ENCODE results near the gene SPATS2L. TPM values are rescaled to one million over a fixed set of nuclear protein-coding genes. Genes with fewer than 3 reads are reported as not detected.

Gene SPATS2L
- total RNA-seq, 1 donor from 2014 or later = 65.6 TPM

DNA sequence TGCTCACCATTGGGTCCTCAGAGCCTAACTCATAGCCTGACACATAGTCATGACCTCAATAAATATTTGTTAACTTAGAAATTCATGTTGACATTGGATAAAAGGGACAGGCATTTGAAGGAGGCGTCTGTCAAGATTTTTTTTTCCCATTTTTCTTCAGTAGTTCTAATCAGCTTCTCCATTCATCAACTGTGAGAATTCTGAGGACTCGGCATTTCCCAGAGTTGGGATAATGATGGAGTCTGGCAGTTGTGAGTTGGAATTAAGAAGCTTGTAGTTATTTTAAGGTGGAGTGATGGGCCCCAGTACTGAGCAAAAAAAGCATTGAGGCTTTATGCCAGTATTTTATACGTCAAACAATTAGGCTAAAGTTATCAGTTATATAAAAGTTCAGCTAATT lies 4.6 kb downstream of the SPATS2L start:
- Histone ChIP-seq H3K27ac (peak overlapping the region; percentile 14), H3K27me3 (no peaks in the 10 kb centered on the region), H3K36me3 (no peaks in the 10 kb centered on the region), H3K4me3 (no peak overlapping the region), H3K4me1 (peaks cover 80% of the 10 kb centered on the region), H3K9me3 (no peaks in the 10 kb centered on the region)
- no peak for TF ChIP-seq POLR2AphosphoS5 (IDR thresholded peaks at IDR 0.05; ENCODE audit: insufficient read depth in 1 of 2, low read depth in 1 of 2)
- no peak for TF ChIP-seq POLR2A (IDR thresholded peaks at IDR 0.05)
- TF ChIP-seq, protein P1, sequence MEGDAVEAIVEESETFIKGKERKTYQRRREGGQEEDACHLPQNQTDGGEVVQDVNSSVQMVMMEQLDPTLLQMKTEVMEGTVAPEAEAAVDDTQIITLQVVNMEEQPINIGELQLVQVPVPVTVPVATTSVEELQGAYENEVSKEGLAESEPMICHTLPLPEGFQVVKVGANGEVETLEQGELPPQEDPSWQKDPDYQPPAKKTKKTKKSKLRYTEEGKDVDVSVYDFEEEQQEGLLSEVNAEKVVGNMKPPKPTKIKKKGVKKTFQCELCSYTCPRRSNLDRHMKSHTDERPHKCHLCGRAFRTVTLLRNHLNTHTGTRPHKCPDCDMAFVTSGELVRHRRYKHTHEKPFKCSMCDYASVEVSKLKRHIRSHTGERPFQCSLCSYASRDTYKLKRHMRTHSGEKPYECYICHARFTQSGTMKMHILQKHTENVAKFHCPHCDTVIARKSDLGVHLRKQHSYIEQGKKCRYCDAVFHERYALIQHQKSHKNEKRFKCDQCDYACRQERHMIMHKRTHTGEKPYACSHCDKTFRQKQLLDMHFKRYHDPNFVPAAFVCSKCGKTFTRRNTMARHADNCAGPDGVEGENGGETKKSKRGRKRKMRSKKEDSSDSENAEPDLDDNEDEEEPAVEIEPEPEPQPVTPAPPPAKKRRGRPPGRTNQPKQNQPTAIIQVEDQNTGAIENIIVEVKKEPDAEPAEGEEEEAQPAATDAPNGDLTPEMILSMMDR (IDR thresholded peaks at IDR 0.05) = no peak
- DNase-seq (ENCODE audit: extremely low spot score in 2 of 2) = no peak
- intact Hi-C loops (cut with DNase I) = no loop called here

DNA sequence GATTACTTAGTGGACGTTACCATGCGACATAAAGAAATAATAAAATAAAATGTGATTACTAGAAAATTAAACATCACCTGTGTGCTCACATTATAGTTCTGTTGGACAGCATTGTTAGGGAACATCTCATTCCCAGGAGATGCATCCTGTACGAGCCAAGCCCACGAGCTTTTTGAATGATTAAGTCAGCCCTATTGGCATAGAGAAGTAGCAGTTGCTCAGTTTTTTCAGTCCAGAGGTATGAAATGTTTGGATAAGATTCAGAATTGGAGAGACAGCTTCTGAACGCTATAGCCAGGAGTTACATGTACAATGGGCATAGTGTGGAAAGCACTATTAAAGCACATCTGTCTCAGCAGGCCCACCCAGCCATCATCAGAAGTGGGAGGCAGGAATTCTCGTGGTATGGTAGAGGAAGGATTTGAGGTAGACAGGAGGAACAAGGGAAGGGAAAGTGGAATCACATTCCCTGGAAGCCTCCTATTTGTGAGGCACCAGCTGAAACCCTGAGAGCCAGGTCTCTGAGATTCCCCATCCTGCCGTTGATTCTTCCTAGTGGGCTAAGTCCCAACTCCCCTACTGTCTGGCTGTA lies 8.6 kb downstream of the SPATS2L start:
- Histone ChIP-seq H3K27ac (no peak overlapping the region), H3K36me3 (no peaks in the 10 kb centered on the region), H3K4me3 (no peak overlapping the region), H3K9me3 (no peaks in the 10 kb centered on the region), H3K4me1 (peaks cover 97% of the 10 kb centered on the region), H3K27me3 (no peaks in the 10 kb centered on the region)
- no peak for TF ChIP-seq POLR2AphosphoS5 (IDR thresholded peaks at IDR 0.05; ENCODE audit: insufficient read depth in 1 of 2, low read depth in 1 of 2)
- TF ChIP-seq, protein P1 (IDR thresholded peaks at IDR 0.05) = no peak
- TF ChIP-seq POLR2A (IDR thresholded peaks at IDR 0.05) = no peak
- intact Hi-C loops (cut with DNase I) = no loop called here
- DNase-seq (ENCODE audit: extremely low spot score in 2 of 2) = no peak

DNA sequence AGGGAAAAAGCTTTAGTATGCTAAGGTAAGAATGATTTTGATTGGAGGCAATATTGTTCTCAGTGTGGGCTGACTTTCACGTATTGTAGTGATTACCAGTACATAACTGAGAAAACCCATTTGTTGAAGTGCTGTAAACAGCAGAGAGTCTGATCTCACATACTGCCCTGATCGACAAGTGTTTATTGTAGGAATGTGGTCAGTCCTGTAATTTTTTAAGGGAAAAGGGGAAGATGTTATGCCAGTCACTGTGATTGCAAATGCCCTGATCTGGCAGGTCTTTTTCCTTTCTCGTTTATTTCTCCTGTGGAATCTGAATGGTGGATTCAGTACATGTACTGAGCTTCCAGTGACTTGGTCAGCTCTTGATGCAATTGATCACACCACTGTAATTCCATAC lies 11.5 kb downstream of the SPATS2L start:
- no peaks in the 10 kb centered on the region for H3K36me3 ChIP-seq
- H3K4me3 ChIP-seq = no peak overlapping the region
- intact Hi-C loops (cut with DNase I) = no loop called here
- H3K4me1 ChIP-seq = peaks cover 97% of the 10 kb centered on the region
- no peak for DNase-seq (ENCODE audit: extremely low spot score in 2 of 2)
- no peaks in the 10 kb centered on the region for H3K27me3 ChIP-seq
- H3K9me3 ChIP-seq = no peaks in the 10 kb centered on the region
- no peak for TF ChIP-seq POLR2AphosphoS5 (IDR thresholded peaks at IDR 0.05; ENCODE audit: insufficient read depth in 1 of 2, low read depth in 1 of 2)
- TF ChIP-seq POLR2A (IDR thresholded peaks at IDR 0.05) = no peak
- no peak overlapping the region for H3K27ac ChIP-seq

DNA sequence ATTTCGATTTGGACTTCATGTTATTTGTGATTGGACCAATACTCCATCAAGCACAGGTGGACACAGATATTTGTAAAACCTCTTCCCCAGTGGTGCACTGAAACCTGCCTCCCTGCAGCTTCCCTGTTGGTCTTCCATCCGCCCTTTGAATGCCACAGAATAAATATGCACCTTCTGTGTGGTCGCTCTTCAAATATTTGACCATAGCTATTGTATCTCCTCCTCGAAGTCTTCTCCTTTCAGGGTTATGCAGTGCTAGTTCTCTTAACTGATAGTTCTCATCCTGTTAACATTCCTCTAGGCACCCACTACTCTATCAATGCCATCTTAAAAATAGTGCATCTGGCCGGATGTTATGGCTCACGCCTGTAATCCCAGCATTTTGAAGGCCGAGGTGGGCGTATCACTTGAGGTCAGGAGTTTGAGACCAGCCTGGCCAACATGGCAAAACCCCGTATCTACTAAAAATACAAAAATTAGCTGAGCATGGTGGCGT lies 12.5 kb downstream of the SPATS2L start:
- no peak for DNase-seq (ENCODE audit: extremely low spot score in 2 of 2)
- Histone ChIP-seq H3K36me3 (no peaks in the 10 kb centered on the region), H3K4me1 (peaks cover 95% of the 10 kb centered on the region), H3K9me3 (no peaks in the 10 kb centered on the region), H3K27ac (peak overlapping the region; percentile 46), H3K27me3 (no peaks in the 10 kb centered on the region), H3K4me3 (no peak overlapping the region)
- TF ChIP-seq POLR2A (IDR thresholded peaks at IDR 0.05) (no peak), POLR2AphosphoS5 (IDR thresholded peaks at IDR 0.05; ENCODE audit: insufficient read depth in 1 of 2, low read depth in 1 of 2) (no peak)
- TF ChIP-seq, protein P1 (IDR thresholded peaks at IDR 0.05) = no peak
- intact Hi-C loops (cut with DNase I) = no loop called here

DNA sequence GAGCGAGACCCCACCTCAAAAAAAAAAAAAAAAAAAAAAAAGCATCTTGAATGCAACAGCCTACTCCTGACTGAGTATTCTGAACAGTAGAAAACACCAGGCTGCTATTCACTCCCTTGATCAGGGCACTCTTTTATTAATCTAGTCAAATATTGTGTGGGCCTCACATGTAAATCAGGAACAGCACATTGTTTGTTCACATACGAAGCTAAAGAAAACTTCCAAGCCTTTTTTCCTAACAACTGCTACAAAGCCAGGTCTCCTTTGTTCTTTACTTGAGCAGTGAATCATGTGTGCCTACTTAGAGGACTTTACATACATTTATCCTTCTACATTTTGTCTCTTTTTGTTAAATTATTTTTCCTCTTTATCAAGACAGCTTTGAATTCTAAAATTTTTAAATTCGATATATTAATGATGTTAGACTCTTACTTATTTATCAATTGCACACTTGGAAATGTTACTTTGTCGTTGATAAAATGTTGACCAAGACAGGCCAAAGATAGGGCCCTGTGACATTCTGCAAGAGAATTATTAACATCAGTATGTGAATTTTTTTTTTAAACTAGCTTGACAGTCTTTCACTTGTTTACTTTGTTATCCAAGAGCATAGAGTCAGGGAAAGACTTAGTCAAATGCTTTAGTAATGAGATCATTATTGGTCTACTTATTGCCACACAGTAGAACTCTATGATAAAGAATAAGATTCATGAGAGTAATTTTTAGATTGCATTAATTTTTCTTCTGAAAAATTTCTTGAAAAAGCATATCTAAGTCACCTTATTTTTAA lies 13.2 kb downstream of the SPATS2L start:
- Histone ChIP-seq H3K4me1 (peaks cover 92% of the 10 kb centered on the region), H3K36me3 (no peaks in the 10 kb centered on the region), H3K27me3 (no peaks in the 10 kb centered on the region), H3K4me3 (no peak overlapping the region), H3K9me3 (no peaks in the 10 kb centered on the region), H3K27ac (peak overlapping the region; percentile 46)
- TF ChIP-seq, protein P1 (IDR thresholded peaks at IDR 0.05) = no peak
- TF ChIP-seq POLR2AphosphoS5 (IDR thresholded peaks at IDR 0.05; ENCODE audit: insufficient read depth in 1 of 2, low read depth in 1 of 2) (no peak), POLR2A (IDR thresholded peaks at IDR 0.05) (no peak)
- DNase-seq (ENCODE audit: extremely low spot score in 2 of 2) = no peak
- intact Hi-C loops (cut with DNase I) = no loop called here
